Measurements from ENCODE around the gene CRACR2B. TPM values are rescaled to one million over a fixed set of nuclear protein-coding genes. Genes with fewer than 3 reads are reported as not detected.
A peak's percentile ranks its signal among the peaks of the same experiment; 100 is the strongest.

Gene CRACR2B
- total RNA-seq, 1 donor, result 0.72 TPM

GRCh38 chr11:787084-787675 lies 40.5 kb upstream of the CRACR2B start:
- no peak overlapping the region for H3K27ac ChIP-seq (ENCODE audit: low read depth, low read length)
- no peaks in the 10 kb centered on the region for H3K79me2 ChIP-seq (ENCODE audit: insufficient read depth, low read length)
- H3K27me3 ChIP-seq (ENCODE audit: insufficient read depth, low read length), result peaks cover 5% of the 10 kb centered on the region
- H2AFZ ChIP-seq (ENCODE audit: low read length), result no peak overlapping the region
- H3K4me2 ChIP-seq (ENCODE audit: insufficient read depth, low read length), result no peak overlapping the region
- no peaks in the 10 kb centered on the region for H3K9me3 ChIP-seq (ENCODE audit: low read depth, low read length)
- H3K4me3 ChIP-seq (ENCODE audit: insufficient read depth, low read length), result no peak overlapping the region
- H3K36me3 ChIP-seq (ENCODE audit: insufficient read depth, low read length), result no peaks in the 10 kb centered on the region
- no peak for TF ChIP-seq CTCF (IDR thresholded peaks at IDR 0.05; ENCODE audit: extremely low read depth, low read depth, low read length)
- no peak for DNase-seq (ENCODE audit: insufficient read length, low spot score, missing footprints)
- peaks cover 6% of the 10 kb centered on the region for H3K4me1 ChIP-seq (ENCODE audit: insufficient read depth, low read length)
- H4K20me1 ChIP-seq (ENCODE audit: insufficient read depth, low read length), result peaks cover 7% of the 10 kb centered on the region

GRCh38 chr11:788009-788640 lies 39.6 kb upstream of the CRACR2B start:
- Histone ChIP-seq H2AFZ (ENCODE audit: low read length) (no peak overlapping the region), H3K9me3 (ENCODE audit: low read depth, low read length) (no peaks in the 10 kb centered on the region), H3K27ac (ENCODE audit: low read depth, low read length) (no peak overlapping the region), H3K27me3 (ENCODE audit: insufficient read depth, low read length) (peaks cover 5% of the 10 kb centered on the region), H3K4me1 (ENCODE audit: insufficient read depth, low read length) (peaks cover 6% of the 10 kb centered on the region), H3K4me3 (ENCODE audit: insufficient read depth, low read length) (no peak overlapping the region), H4K20me1 (ENCODE audit: insufficient read depth, low read length) (peaks cover 7% of the 10 kb centered on the region), H3K79me2 (ENCODE audit: insufficient read depth, low read length) (no peaks in the 10 kb centered on the region), H3K4me2 (ENCODE audit: insufficient read depth, low read length) (no peak overlapping the region), H3K36me3 (ENCODE audit: insufficient read depth, low read length) (no peaks in the 10 kb centered on the region)
- TF ChIP-seq CTCF (IDR thresholded peaks at IDR 0.05; ENCODE audit: extremely low read depth, low read depth, low read length), result no peak
- no peak for DNase-seq (ENCODE audit: insufficient read length, low spot score, missing footprints)

- H3K36me3 ChIP-seq (ENCODE audit: insufficient read depth, low read length), result no peaks in the 10 kb centered on the region
- H3K79me2 ChIP-seq (ENCODE audit: insufficient read depth, low read length), result no peaks in the 10 kb centered on the region
- H4K20me1 ChIP-seq (ENCODE audit: insufficient read depth, low read length), result peaks cover 7% of the 10 kb centered on the region
- no peak for DNase-seq (ENCODE audit: insufficient read length, low spot score, missing footprints)
- H2AFZ ChIP-seq (ENCODE audit: low read length), result no peak overlapping the region
- H3K27me3 ChIP-seq (ENCODE audit: insufficient read depth, low read length), result peaks cover 5% of the 10 kb centered on the region
- H3K9me3 ChIP-seq (ENCODE audit: low read depth, low read length), result no peaks in the 10 kb centered on the region
- no peak overlapping the region for H3K4me2 ChIP-seq (ENCODE audit: insufficient read depth, low read length)
- no peak for TF ChIP-seq CTCF (IDR thresholded peaks at IDR 0.05; ENCODE audit: extremely low read depth, low read depth, low read length)
- H3K27ac ChIP-seq (ENCODE audit: low read depth, low read length), result no peak overlapping the region
- no peaks in the 10 kb centered on the region for H3K4me1 ChIP-seq (ENCODE audit: insufficient read depth, low read length)
- no peak overlapping the region for H3K4me3 ChIP-seq (ENCODE audit: insufficient read depth, low read length)
Measured at GRCh38 chr11:788953-789940, 38.5 kb upstream of the CRACR2B start.

- Histone ChIP-seq H2AFZ (ENCODE audit: low read length) (no peak within 1 kb of the TSS), H3K4me1 (ENCODE audit: insufficient read depth, low read length) (no peaks in the 10 kb centered on the region), H3K9me3 (ENCODE audit: low read depth, low read length) (no peaks in the 10 kb centered on the region), H4K20me1 (ENCODE audit: insufficient read depth, low read length) (peaks cover 7% of the 10 kb centered on the region), H3K36me3 (ENCODE audit: insufficient read depth, low read length) (no peaks in the 10 kb centered on the region), H3K4me3 (ENCODE audit: insufficient read depth, low read length) (no peak within 1 kb of the TSS), H3K4me2 (ENCODE audit: insufficient read depth, low read length) (no peak within 1 kb of the TSS), H3K79me2 (ENCODE audit: insufficient read depth, low read length) (no peaks in the 10 kb centered on the region), H3K27me3 (ENCODE audit: insufficient read depth, low read length) (peaks cover 5% of the 10 kb centered on the region), H3K27ac (ENCODE audit: low read depth, low read length) (no peak within 1 kb of the TSS)
- TF ChIP-seq CTCF (IDR thresholded peaks at IDR 0.05; ENCODE audit: extremely low read depth, low read depth, low read length), result no peak
- peak; percentile 96 for DNase-seq (ENCODE audit: insufficient read length, low spot score, missing footprints)
Measured at GRCh38 chr11:789943-790342, 37.8 kb upstream of the CRACR2B start, which contains the start of gene CEND1. TSS of gene CEND1 (minus strand) at chr11:790090. CDS start at chr11:788576, 1,514 bp downstream.
